ENCODE measurements around the gene SEC23B.
A peak's percentile ranks its signal among the peaks of the same experiment; 100 is the strongest.

Gene SEC23B

GRCh38 chr20:18566892-18567738 lies 59.4 kb downstream of the SEC23B start, which contains the start of gene SMIM26:
TSS of gene SMIM26 (plus strand) at chr20:18567432. CDS start at chr20:18567479, 47 bp downstream.
- H3K4me3 ChIP-seq (replicated peaks; ENCODE audit: low read depth, low read length), result peak within 1 kb of the TSS; percentile 80
- no peaks in the 10 kb centered on the region for H3K27me3 ChIP-seq (replicated peaks; ENCODE audit: control insufficient read depth, insufficient read depth, low read length)
- peaks cover 6% of the 10 kb centered on the region; the same call in 1 of the 2 replicates for H3K36me3 ChIP-seq (ENCODE audit: control insufficient read depth, insufficient read depth, low read length)
- DNase-seq (ENCODE audit: extremely low read depth, insufficient read length), result peak; percentile 95
- TF ChIP-seq, protein P1, sequence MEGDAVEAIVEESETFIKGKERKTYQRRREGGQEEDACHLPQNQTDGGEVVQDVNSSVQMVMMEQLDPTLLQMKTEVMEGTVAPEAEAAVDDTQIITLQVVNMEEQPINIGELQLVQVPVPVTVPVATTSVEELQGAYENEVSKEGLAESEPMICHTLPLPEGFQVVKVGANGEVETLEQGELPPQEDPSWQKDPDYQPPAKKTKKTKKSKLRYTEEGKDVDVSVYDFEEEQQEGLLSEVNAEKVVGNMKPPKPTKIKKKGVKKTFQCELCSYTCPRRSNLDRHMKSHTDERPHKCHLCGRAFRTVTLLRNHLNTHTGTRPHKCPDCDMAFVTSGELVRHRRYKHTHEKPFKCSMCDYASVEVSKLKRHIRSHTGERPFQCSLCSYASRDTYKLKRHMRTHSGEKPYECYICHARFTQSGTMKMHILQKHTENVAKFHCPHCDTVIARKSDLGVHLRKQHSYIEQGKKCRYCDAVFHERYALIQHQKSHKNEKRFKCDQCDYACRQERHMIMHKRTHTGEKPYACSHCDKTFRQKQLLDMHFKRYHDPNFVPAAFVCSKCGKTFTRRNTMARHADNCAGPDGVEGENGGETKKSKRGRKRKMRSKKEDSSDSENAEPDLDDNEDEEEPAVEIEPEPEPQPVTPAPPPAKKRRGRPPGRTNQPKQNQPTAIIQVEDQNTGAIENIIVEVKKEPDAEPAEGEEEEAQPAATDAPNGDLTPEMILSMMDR (IDR thresholded peaks at IDR 0.05; ENCODE audit: insufficient read depth, low read length, poor library complexity, severe bottlenecking), result no peak

DNA sequence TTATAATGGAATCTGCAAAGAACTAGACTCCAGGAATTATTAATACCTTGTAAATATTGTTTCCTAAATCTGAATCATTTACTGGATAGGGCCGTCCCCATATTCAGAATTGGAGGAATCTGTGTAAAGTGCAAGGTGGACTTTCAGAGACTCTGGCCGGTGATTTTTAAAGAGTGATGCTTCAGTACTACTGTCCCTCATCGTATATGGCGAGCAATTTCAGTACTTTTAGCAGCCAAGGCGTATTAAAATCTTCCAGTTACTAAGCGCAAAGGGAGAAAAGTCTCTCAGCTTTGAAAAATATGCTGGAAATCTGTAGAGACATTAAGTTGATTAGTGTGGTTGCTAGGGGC lies 60.0 kb downstream of the SEC23B start:
- DNase-seq (ENCODE audit: extremely low read depth, insufficient read length), result no peak
- peak overlapping the region; percentile 80 for H3K4me3 ChIP-seq (replicated peaks; ENCODE audit: low read depth, low read length)
- H3K36me3 ChIP-seq (ENCODE audit: control insufficient read depth, insufficient read depth, low read length), result peaks cover 4% of the 10 kb centered on the region; the same call in 1 of the 2 replicates
- TF ChIP-seq, protein P1 (IDR thresholded peaks at IDR 0.05; ENCODE audit: insufficient read depth, low read length, poor library complexity, severe bottlenecking), result no peak
- no peaks in the 10 kb centered on the region for H3K27me3 ChIP-seq (replicated peaks; ENCODE audit: control insufficient read depth, insufficient read depth, low read length)

GRCh38 chr20:18571009-18571408 lies 63.3 kb downstream of the SEC23B start:
- TF ChIP-seq, protein P1 (IDR thresholded peaks at IDR 0.05; ENCODE audit: insufficient read depth, low read length, poor library complexity, severe bottlenecking), result no peak
- no peaks in the 10 kb centered on the region for H3K27me3 ChIP-seq (replicated peaks; ENCODE audit: control insufficient read depth, insufficient read depth, low read length)
- H3K36me3 ChIP-seq (ENCODE audit: control insufficient read depth, insufficient read depth, low read length), result peaks cover 4% of the 10 kb centered on the region; the same call in 1 of the 2 replicates
- no peak overlapping the region for H3K4me3 ChIP-seq (replicated peaks; ENCODE audit: low read depth, low read length)
- no peak for DNase-seq (ENCODE audit: extremely low read depth, insufficient read length)

DNA sequence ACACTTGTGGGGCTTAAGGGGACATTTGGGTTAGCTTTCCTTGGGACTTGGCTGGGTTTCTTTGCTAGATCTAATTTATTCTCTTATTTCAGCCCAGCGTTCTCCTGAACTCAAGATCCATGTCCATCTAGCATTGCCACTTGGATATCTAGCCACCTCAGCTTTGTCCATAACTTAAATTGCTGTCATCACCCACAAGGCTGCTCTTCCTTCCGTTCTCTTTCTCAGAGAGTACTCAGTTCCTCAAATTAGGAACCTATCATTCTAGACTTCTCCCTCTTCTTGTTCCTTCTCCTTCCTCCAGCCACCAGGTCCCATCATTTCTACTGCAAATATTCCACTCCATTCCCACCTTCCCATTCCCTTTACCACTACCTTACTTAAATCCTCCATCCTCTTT lies 63.8 kb downstream of the SEC23B start:
- TF ChIP-seq, protein P1 (IDR thresholded peaks at IDR 0.05; ENCODE audit: insufficient read depth, low read length, poor library complexity, severe bottlenecking), result no peak
- no peaks in the 10 kb centered on the region for H3K27me3 ChIP-seq (replicated peaks; ENCODE audit: control insufficient read depth, insufficient read depth, low read length)
- no peak overlapping the region for H3K4me3 ChIP-seq (replicated peaks; ENCODE audit: low read depth, low read length)
- no peak for DNase-seq (ENCODE audit: extremely low read depth, insufficient read length)
- peaks cover 4% of the 10 kb centered on the region; the same call in 1 of the 2 replicates for H3K36me3 ChIP-seq (ENCODE audit: control insufficient read depth, insufficient read depth, low read length)

GRCh38 chr20:18577942-18578341 lies 70.2 kb downstream of the SEC23B start:
- Histone ChIP-seq H3K27me3 (replicated peaks; ENCODE audit: control insufficient read depth, insufficient read depth, low read length) (no peaks in the 10 kb centered on the region), H3K36me3 (ENCODE audit: control insufficient read depth, insufficient read depth, low read length) (no peaks in the 10 kb centered on the region)

More at GRCh38 chr20:18577942-18578341, 70.2 kb downstream of the SEC23B start:
- no peak for DNase-seq (ENCODE audit: extremely low read depth, insufficient read length)
- H3K4me3 ChIP-seq (replicated peaks; ENCODE audit: low read depth, low read length), result no peak overlapping the region
- TF ChIP-seq, protein P1 (IDR thresholded peaks at IDR 0.05; ENCODE audit: insufficient read depth, low read length, poor library complexity, severe bottlenecking), result no peak
